Ovary (tissue), 3 donors: ENCODE data around the gene ENOPH1.

ENCODE experiments used
- CTCF ChIP-seq, 3 donors: fragments of 450-650 bp in 2 of 3; fragments of 200-600 bp in 1 of 3; IDR thresholded peaks; one replicate each; pipeline versions ENCODE4 v1.5.1 to v1.8.0; 2016 to 2022; ENCODE audit warnings: antibody characterized with exemption in 3 of 3, mild to moderate bottlenecking in 1 of 3
- EP300 ChIP-seq: sonication (generic); formaldehyde crosslinking; IDR thresholded peaks from one replicate; pipeline ENCODE4 v1.6.1; 2017; ENCODE audit warnings: antibody characterized with exemption
- POLR2A ChIP-seq: fragments of 450-650 bp; IDR thresholded peaks from one replicate; pipeline ENCODE4 v1.6.1; 2017; ENCODE audit warnings: antibody characterized with exemption, mild to moderate bottlenecking, moderate library complexity
- donor health status: DM: no; HTN: no; CAD: no.

- TF ChIP-seq CTCF (IDR thresholded peaks at IDR 0.05) (no peak), EP300 (no peak), POLR2A (no peak)
Observed at GRCh38 chr4:82423245-82424054, 6.9 kb upstream of the ENOPH1 start.
